Muscle of leg (tissue), 9 donors: ENCODE data around the gene TMEM63A. TPM values are rescaled to one million over a fixed set of nuclear protein-coding genes. Genes with fewer than 3 reads are reported as not detected.

Experiments
- polyA plus RNA-seq, 8 donors: library from polyadenylated mRNA; unstranded; fragments of 120-200 nt; gene quantifications; one replicate each; pipeline versions ENCODE4 v1.2.1 to v1.2.3, GENCODE V29; 2013; ENCODE audit warnings: inconsistent platforms in 1 of 8, low replicate concordance in 1 of 8; ENCODE audit not compliant: insufficient read length in 8 of 8, insufficient read depth in 1 of 8
- total RNA-seq: library from RNA; stranded (reverse); fragments of 120-200 nt; gene quantifications from one replicate; pipeline ENCODE4 v1.2.4, GENCODE V29; 2013

The TMEM63A gene
- total and polyA plus RNA-seq, 9 donors = 14.3 to 31.9 (median 21.3) TPM

Other genes starting within 250 kb of the TMEM63A start
- gene ENAH, start 229.3 kb downstream of the TMEM63A start, total RNA-seq = 59.4 TPM
- 100 to 1,000 TPM in 6 of 8 donors, 10 to 100 TPM in 2; 69.8 to 178 (median 151) TPM for gene ENAH, start 229.3 kb downstream of the TMEM63A start, polyA plus RNA-seq
- gene SRP9, start 104.6 kb downstream of the TMEM63A start, total RNA-seq = 191 TPM
- 100 to 1,000 TPM; 169 to 223 (median 189) TPM for gene SRP9, start 104.6 kb downstream of the TMEM63A start, polyA plus RNA-seq
- 17.5 TPM for gene EPHX1, start 72.3 kb downstream of the TMEM63A start, total RNA-seq
- gene EPHX1, start 72.3 kb downstream of the TMEM63A start, polyA plus RNA-seq = 10 to 100 TPM; 26.2 to 43.2 (median 39.3) TPM
- gene LEFTY1, start 6.8 kb upstream of the TMEM63A start, total RNA-seq = 0.44 TPM
- under 1 TPM; 0.39 to 0.91 (median 0.62) TPM for gene LEFTY1, start 6.8 kb upstream of the TMEM63A start, polyA plus RNA-seq
- 21.8 TPM for gene PYCR2, start 41.9 kb upstream of the TMEM63A start, total RNA-seq
- gene PYCR2, start 41.9 kb upstream of the TMEM63A start, polyA plus RNA-seq = 10 to 100 TPM; 34.2 to 37.0 (median 35.0) TPM
- 2.7 TPM for gene LEFTY2, start 58.8 kb upstream of the TMEM63A start, total RNA-seq
- 1 to 10 TPM; 2.1 to 6.6 (median 4.0) TPM for gene LEFTY2, start 58.8 kb upstream of the TMEM63A start, polyA plus RNA-seq
- 13.8 TPM for gene SDE2, start 117.0 kb upstream of the TMEM63A start, total RNA-seq
- 10 to 100 TPM; 10.8 to 16.1 (median 13.7) TPM for gene SDE2, start 117.0 kb upstream of the TMEM63A start, polyA plus RNA-seq
- gene H3-3A, start 180.3 kb upstream of the TMEM63A start, total RNA-seq = 351 TPM
- gene H3-3A, start 180.3 kb upstream of the TMEM63A start, polyA plus RNA-seq = 100 to 1,000 TPM; 603 to 754 (median 665) TPM